ENCODE data around the gene CTPS1.

Gene CTPS1

DNA sequence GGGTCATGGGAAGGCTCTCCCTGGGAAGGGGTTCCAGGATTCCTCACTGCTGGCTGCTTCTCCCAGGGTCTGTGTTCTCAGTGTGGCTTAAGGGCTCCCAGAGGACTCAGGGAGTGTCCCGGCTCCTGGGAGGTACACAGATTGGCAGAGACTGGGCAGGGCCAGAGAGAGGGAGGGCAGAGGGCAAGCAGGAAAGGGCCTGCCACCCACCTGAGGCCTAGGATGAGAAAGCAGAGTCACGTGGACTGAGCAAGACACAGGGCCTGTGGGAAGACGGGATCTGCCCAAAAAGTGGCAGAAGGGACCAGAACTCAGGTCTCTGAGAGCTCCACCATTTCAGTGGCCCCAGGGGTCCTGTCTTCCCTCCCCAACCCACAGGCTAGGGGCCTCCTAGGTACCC, 41.2 kb downstream of the CTPS1 start:
- no peaks in the 10 kb centered on the region for H3K27me3 ChIP-seq (replicated peaks; ENCODE audit: control insufficient read depth, insufficient read depth, low read length)
- H3K4me3 ChIP-seq (replicated peaks; ENCODE audit: low read depth, low read length) = no peak overlapping the region
- DNase-seq (ENCODE audit: extremely low read depth, insufficient read length) = no peak
- TF ChIP-seq, protein P1, sequence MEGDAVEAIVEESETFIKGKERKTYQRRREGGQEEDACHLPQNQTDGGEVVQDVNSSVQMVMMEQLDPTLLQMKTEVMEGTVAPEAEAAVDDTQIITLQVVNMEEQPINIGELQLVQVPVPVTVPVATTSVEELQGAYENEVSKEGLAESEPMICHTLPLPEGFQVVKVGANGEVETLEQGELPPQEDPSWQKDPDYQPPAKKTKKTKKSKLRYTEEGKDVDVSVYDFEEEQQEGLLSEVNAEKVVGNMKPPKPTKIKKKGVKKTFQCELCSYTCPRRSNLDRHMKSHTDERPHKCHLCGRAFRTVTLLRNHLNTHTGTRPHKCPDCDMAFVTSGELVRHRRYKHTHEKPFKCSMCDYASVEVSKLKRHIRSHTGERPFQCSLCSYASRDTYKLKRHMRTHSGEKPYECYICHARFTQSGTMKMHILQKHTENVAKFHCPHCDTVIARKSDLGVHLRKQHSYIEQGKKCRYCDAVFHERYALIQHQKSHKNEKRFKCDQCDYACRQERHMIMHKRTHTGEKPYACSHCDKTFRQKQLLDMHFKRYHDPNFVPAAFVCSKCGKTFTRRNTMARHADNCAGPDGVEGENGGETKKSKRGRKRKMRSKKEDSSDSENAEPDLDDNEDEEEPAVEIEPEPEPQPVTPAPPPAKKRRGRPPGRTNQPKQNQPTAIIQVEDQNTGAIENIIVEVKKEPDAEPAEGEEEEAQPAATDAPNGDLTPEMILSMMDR (IDR thresholded peaks at IDR 0.05; ENCODE audit: insufficient read depth, low read length, poor library complexity, severe bottlenecking) = no peak
- peaks cover 24% of the 10 kb centered on the region for H3K36me3 ChIP-seq (ENCODE audit: control insufficient read depth, insufficient read depth, low read length)

DNA sequence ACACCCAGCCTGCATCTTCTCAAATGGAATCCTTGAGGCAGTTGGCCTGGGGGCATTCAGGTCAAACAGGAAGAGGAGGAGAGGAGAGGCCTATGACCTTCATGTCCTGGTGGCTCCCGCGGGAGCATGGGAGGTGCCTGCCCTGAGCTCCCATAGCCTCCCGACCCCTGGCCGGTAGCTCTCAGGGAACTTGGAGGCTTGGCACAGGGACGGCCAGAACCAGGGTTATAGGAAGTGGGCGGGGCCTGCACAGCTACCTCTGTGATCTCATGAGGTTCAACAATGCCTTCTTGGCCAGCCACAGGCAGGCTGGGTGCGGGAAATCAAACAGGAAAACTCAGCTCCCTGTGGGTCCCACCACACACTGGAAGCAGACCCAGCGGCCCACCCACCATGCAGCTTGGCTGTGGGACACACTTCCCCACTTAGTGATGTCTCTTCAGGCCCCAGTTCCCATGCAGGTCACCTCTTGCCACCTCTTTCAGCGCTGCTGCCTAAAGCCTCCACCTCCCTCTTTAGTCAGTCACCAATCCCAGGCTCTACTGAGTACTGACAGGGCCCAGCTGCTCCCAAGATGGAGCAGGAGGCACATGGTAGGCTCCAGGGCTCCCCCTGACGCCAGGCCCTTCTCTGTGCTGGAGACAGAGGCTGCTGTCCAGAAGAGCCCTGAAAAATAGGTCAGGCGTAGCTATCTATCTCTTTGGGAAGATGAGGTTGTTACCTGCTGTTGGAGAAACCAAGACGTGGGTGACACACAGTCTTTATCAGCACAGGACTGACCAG, 42.2 kb downstream of the CTPS1 start, which contains the start of gene SLFNL1:
Gene SLFNL1 (minus strand): TSS at position 200 of the 783 bp plus-strand sequence. CDS start 1,065 bp downstream, outside the sequence.
- no peaks in the 10 kb centered on the region for H3K27me3 ChIP-seq (replicated peaks; ENCODE audit: control insufficient read depth, insufficient read depth, low read length)
- H3K36me3 ChIP-seq (ENCODE audit: control insufficient read depth, insufficient read depth, low read length) = peaks cover 17% of the 10 kb centered on the region
- no peak for DNase-seq (ENCODE audit: extremely low read depth, insufficient read length)
- TF ChIP-seq, protein P1 (IDR thresholded peaks at IDR 0.05; ENCODE audit: insufficient read depth, low read length, poor library complexity, severe bottlenecking) = no peak
- no peak within 1 kb of the TSS for H3K4me3 ChIP-seq (replicated peaks; ENCODE audit: low read depth, low read length)

DNA sequence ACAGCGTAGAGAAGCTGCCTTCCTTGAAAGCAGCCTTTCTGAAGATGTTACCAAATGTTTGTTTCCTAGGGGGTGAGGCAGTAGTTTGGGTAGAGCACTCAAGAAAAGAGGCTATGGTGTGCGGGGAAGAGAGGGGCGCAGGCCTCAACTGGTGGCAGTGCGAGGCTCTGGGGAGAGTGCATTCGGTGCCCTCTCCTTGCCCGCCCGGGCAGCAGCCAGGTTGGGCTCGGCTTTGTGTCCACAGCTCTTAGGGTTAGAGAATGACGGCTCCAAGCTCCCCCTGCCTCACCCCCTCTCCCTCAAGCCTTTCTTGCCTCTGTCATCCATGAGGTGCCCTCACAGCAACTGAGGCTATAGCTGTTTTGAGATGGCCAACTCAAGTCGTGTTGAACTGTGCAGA, 42.9 kb downstream of the CTPS1 start:
- no peak for DNase-seq (ENCODE audit: extremely low read depth, insufficient read length)
- H3K36me3 ChIP-seq (ENCODE audit: control insufficient read depth, insufficient read depth, low read length) = peaks cover 15% of the 10 kb centered on the region
- H3K4me3 ChIP-seq (replicated peaks; ENCODE audit: low read depth, low read length) = no peak overlapping the region
- H3K27me3 ChIP-seq (replicated peaks; ENCODE audit: control insufficient read depth, insufficient read depth, low read length) = no peaks in the 10 kb centered on the region
- TF ChIP-seq, protein P1 (IDR thresholded peaks at IDR 0.05; ENCODE audit: insufficient read depth, low read length, poor library complexity, severe bottlenecking) = no peak

GRCh38 chr1:41023279-41023990, 43.9 kb downstream of the CTPS1 start:
- Histone ChIP-seq H3K27me3 (replicated peaks; ENCODE audit: control insufficient read depth, insufficient read depth, low read length) (no peaks in the 10 kb centered on the region), H3K36me3 (ENCODE audit: control insufficient read depth, insufficient read depth, low read length) (peaks cover 15% of the 10 kb centered on the region), H3K4me3 (replicated peaks; ENCODE audit: low read depth, low read length) (no peak overlapping the region)
- no peak for DNase-seq (ENCODE audit: extremely low read depth, insufficient read length)
- TF ChIP-seq, protein P1 (IDR thresholded peaks at IDR 0.05; ENCODE audit: insufficient read depth, low read length, poor library complexity, severe bottlenecking) = no peak

GRCh38 chr1:41024953-41025352, 45.5 kb downstream of the CTPS1 start:
- no peaks in the 10 kb centered on the region for H3K27me3 ChIP-seq (replicated peaks; ENCODE audit: control insufficient read depth, insufficient read depth, low read length)
- TF ChIP-seq, protein P1 (IDR thresholded peaks at IDR 0.05; ENCODE audit: insufficient read depth, low read length, poor library complexity, severe bottlenecking) = no peak
- DNase-seq (ENCODE audit: extremely low read depth, insufficient read length) = no peak
- no peak overlapping the region for H3K4me3 ChIP-seq (replicated peaks; ENCODE audit: low read depth, low read length)
- H3K36me3 ChIP-seq (ENCODE audit: control insufficient read depth, insufficient read depth, low read length) = peaks cover 19% of the 10 kb centered on the region
